Measurements from ENCODE around the gene PRDM5. TPM values are rescaled to one million over a fixed set of nuclear protein-coding genes. Genes with fewer than 3 reads are reported as not detected.

Gene PRDM5
- total RNA-seq, 4 donors from 2014 or later, result 17.7 to 49.9 (median 44.6) TPM

- H3K9me3 ChIP-seq, result no peaks in the 10 kb centered on the region
- no peaks in the 10 kb centered on the region for H3K27me3 ChIP-seq
- intact Hi-C loops (cut with DNase I), result no loop called here
- TF ChIP-seq POLR2A (IDR thresholded peaks at IDR 0.05), result no peak
- TF ChIP-seq CTCF (IDR thresholded peaks at IDR 0.05), result no peak
- H3K36me3 ChIP-seq, result no peaks in the 10 kb centered on the region
- H3K4me1 ChIP-seq, result no peaks in the 10 kb centered on the region
- 74 to 86% methylated on average over 1 of the region's 1 CpG for WGBS, 2 donors
- no peak overlapping the region for H3K27ac ChIP-seq
- H3K4me3 ChIP-seq (replicated peaks in 1 of 3), result no peak overlapping the region
- no peak for DNase-seq
Observed at GRCh38 chr4:120929847-120930246, 7.3 kb upstream of the PRDM5 start.

- DNase-seq, result no peak
- no peak overlapping the region for H3K4me3 ChIP-seq (replicated peaks in 1 of 3)
- no peaks in the 10 kb centered on the region for H3K36me3 ChIP-seq
- H3K4me1 ChIP-seq, result no peaks in the 10 kb centered on the region
- no peaks in the 10 kb centered on the region for H3K27me3 ChIP-seq
- H3K27ac ChIP-seq, result no peak overlapping the region
- TF ChIP-seq POLR2A (IDR thresholded peaks at IDR 0.05) (no peak), CTCF (IDR thresholded peaks at IDR 0.05) (no peak)
- intact Hi-C loops (cut with DNase I), result no loop called here
- H3K9me3 ChIP-seq, result no peaks in the 10 kb centered on the region
Observed at GRCh38 chr4:120927801-120928409, 5.4 kb upstream of the PRDM5 start.

- Histone ChIP-seq H3K36me3 (no peaks in the 10 kb centered on the region), H3K4me3 (replicated peaks in 1 of 3) (no peak overlapping the region), H3K9me3 (no peaks in the 10 kb centered on the region), H3K27ac (no peak overlapping the region), H3K4me1 (peaks cover 0 to under 1% of the 10 kb centered on the region in 2 donors), H3K27me3 (no peaks in the 10 kb centered on the region)
- TF ChIP-seq POLR2A (IDR thresholded peaks at IDR 0.05) (no peak), CTCF (IDR thresholded peaks at IDR 0.05) (no peak)
- WGBS, 2 donors, result 86 to 87% methylated on average over 3 of the region's 3 CpGs
- DNase-seq, result no peak
- intact Hi-C loops (cut with DNase I), result no loop called here
Observed at GRCh38 chr4:120926358-120927025, 4.0 kb upstream of the PRDM5 start.

- no peaks in the 10 kb centered on the region for H3K36me3 ChIP-seq
- no peak for TF ChIP-seq CTCF (IDR thresholded peaks at IDR 0.05)
- TF ChIP-seq POLR2A (IDR thresholded peaks at IDR 0.05), result no peak
- no peak overlapping the region for H3K4me3 ChIP-seq (replicated peaks in 1 of 3)
- DNase-seq, result no peak
- H3K4me1 ChIP-seq, result peaks cover 8 to 15% of the 10 kb centered on the region in 2 donors
- H3K27ac ChIP-seq, result no peak overlapping the region
- intact Hi-C loops (cut with DNase I), result no loop called here
- H3K9me3 ChIP-seq, result no peaks in the 10 kb centered on the region
- H3K27me3 ChIP-seq, result no peaks in the 10 kb centered on the region
- 94 to 96% methylated on average over 3 of the region's 3 CpGs for WGBS, 2 donors
Observed at GRCh38 chr4:120924931-120925330, 2.4 kb upstream of the PRDM5 start.

GRCh38 chr4:120923207-120923522 is 639 bp upstream of the PRDM5 start:
- Histone ChIP-seq H3K4me1 (peaks cover 20 to 28% of the 10 kb centered on the region in 2 donors), H3K27me3 (no peaks in the 10 kb centered on the region)
- intact Hi-C loops (cut with DNase I), result no loop called here

More at GRCh38 chr4:120923207-120923522, 639 bp upstream of the PRDM5 start:
- Histone ChIP-seq H3K36me3 (no peaks in the 10 kb centered on the region), H3K9me3 (no peaks in the 10 kb centered on the region), H3K4me3 (replicated peaks in 1 of 3) (peak overlapping the region; percentile 53 to 87 (median 63)), H3K27ac (peak overlapping the region; percentile 92 to 95 (median 94))
- 29 to 38% methylated on average over 12 of the region's 12 CpGs for WGBS, 2 donors
- DNase-seq, result no peak
- TF ChIP-seq POLR2A (IDR thresholded peaks at IDR 0.05) (no peak), CTCF (IDR thresholded peaks at IDR 0.05) (no peak)

Measured in thyroid gland (tissue), 4 donors.